ENCODE data around the gene FUCA1. TPM values are rescaled to one million over a fixed set of nuclear protein-coding genes. Genes with fewer than 3 reads are reported as not detected.

Gene FUCA1
- total RNA-seq, 1 donor from 2014 or later = 11.4 TPM

DNA sequence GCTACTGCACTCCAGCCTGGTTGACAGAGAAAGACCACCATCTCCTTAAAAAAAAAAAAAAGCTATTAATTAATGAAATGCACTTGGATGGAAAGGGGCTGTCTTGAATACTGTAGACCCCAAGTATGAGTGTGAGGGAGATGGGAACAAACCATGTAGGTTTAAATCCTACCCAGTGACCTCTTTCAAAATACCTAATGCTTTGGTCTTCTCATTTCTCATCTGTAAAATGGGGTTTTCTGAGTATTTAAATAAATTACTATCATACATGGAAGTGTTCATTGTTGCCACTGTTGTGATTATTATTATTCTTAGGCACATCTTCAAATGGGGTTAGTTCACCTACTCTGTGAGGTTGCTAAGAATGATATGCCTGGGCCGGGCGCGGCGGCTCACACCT, 17.1 kb upstream of the FUCA1 start:
- intact Hi-C loops (cut with micrococcal nuclease) = no loop called here
- TF ChIP-seq, protein P1, sequence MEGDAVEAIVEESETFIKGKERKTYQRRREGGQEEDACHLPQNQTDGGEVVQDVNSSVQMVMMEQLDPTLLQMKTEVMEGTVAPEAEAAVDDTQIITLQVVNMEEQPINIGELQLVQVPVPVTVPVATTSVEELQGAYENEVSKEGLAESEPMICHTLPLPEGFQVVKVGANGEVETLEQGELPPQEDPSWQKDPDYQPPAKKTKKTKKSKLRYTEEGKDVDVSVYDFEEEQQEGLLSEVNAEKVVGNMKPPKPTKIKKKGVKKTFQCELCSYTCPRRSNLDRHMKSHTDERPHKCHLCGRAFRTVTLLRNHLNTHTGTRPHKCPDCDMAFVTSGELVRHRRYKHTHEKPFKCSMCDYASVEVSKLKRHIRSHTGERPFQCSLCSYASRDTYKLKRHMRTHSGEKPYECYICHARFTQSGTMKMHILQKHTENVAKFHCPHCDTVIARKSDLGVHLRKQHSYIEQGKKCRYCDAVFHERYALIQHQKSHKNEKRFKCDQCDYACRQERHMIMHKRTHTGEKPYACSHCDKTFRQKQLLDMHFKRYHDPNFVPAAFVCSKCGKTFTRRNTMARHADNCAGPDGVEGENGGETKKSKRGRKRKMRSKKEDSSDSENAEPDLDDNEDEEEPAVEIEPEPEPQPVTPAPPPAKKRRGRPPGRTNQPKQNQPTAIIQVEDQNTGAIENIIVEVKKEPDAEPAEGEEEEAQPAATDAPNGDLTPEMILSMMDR (IDR thresholded peaks at IDR 0.05; ENCODE audit: borderline replicate concordance) = no peak

DNA sequence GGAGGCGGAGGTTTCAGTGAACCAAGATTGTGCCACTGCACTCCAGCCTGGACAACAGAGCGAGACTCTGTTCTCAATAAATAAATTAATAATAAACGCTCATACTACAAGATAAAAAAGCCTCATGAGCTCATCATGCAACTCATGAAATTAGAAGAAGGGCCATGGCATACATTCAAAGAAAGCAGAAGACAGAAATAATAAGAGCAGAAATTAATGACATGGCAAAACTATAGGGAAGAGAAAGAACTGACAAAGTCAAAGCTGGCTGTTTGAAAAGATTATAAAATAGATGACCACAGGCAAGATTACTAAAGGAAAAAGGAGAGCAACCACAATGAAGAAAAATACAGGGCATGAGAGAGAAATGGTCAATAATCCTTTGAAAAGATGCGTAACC, 14.7 kb upstream of the FUCA1 start:
- intact Hi-C loops (cut with micrococcal nuclease) = no loop called here
- peaks cover 24% of the 10 kb centered on the region for H3K9me3 ChIP-seq (replicated peaks)
- no peaks in the 10 kb centered on the region for H3K4me1 ChIP-seq
- no peak for DNase-seq
- TF ChIP-seq, protein P1 (IDR thresholded peaks at IDR 0.05; ENCODE audit: borderline replicate concordance) = no peak
- no peaks in the 10 kb centered on the region for H3K36me3 ChIP-seq
- H3K27me3 ChIP-seq (ENCODE audit: low read depth) = no peaks in the 10 kb centered on the region
- H3K4me3 ChIP-seq = no peak overlapping the region
- no peak overlapping the region for H3K27ac ChIP-seq (replicated peaks)

More for the DNA sequence above, 17.1 kb upstream of the FUCA1 start:
- Histone ChIP-seq H3K4me1 (no peaks in the 10 kb centered on the region), H3K36me3 (no peaks in the 10 kb centered on the region), H3K9me3 (replicated peaks) (no peaks in the 10 kb centered on the region), H3K27ac (replicated peaks) (no peak overlapping the region), H3K27me3 (ENCODE audit: low read depth) (no peaks in the 10 kb centered on the region), H3K4me3 (no peak overlapping the region)
- no peak for DNase-seq

DNA sequence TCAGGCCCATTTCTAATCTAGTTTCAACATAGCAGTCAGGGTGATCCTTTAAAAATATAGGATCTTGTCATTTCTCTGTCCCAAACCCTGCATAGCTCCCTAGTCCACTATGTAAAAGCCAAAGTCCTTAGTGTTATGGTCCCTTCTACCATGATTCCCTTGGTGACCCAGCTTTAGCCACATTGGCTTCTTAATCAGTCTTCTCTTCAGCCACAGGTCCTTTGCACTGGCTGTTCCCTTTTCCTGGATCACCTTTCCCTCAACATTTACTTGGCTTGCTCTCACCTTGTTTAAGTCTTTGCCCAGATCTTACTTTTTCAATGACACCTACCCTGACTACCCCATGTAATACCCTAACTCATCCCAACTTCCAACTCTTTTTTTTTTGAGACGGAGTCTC, 11.7 kb upstream of the FUCA1 start:
- no peak overlapping the region for H3K27ac ChIP-seq (replicated peaks)
- H3K27me3 ChIP-seq (ENCODE audit: low read depth) = peaks cover 4% of the 10 kb centered on the region
- H3K4me3 ChIP-seq = no peak overlapping the region
- TF ChIP-seq, protein P1 (IDR thresholded peaks at IDR 0.05; ENCODE audit: borderline replicate concordance) = no peak
- peaks cover 28% of the 10 kb centered on the region for H3K9me3 ChIP-seq (replicated peaks)
- DNase-seq = no peak
- H3K36me3 ChIP-seq = no peaks in the 10 kb centered on the region
- no peaks in the 10 kb centered on the region for H3K4me1 ChIP-seq
- intact Hi-C loops (cut with micrococcal nuclease) = no loop called here

DNA sequence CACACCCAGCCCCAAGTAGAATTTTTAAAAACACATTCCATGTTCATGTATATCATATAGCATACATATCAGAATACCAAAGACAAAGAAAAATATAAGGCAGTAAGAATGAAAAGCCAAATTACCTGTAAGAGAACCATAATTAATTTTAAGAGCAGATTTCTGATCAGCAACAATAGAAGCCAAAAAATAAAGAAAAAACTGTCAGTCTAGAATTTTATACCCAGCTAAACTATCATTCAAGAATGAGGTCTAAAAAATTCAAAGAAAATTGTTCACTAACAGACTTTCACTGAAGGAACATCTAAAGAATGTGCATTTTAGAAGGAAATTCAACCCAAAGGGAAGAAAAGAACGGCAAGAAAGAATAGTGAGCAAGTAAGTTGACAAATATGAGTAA, 10.6 kb upstream of the FUCA1 start:
- H3K4me3 ChIP-seq = no peak overlapping the region
- DNase-seq = no peak
- H3K27me3 ChIP-seq (ENCODE audit: low read depth) = peaks cover 4% of the 10 kb centered on the region
- H3K27ac ChIP-seq (replicated peaks) = no peak overlapping the region
- no peaks in the 10 kb centered on the region for H3K4me1 ChIP-seq
- peaks cover 28% of the 10 kb centered on the region for H3K9me3 ChIP-seq (replicated peaks)
- intact Hi-C loops (cut with micrococcal nuclease) = no loop called here
- TF ChIP-seq, protein P1 (IDR thresholded peaks at IDR 0.05; ENCODE audit: borderline replicate concordance) = no peak
- H3K36me3 ChIP-seq = no peaks in the 10 kb centered on the region

DNA sequence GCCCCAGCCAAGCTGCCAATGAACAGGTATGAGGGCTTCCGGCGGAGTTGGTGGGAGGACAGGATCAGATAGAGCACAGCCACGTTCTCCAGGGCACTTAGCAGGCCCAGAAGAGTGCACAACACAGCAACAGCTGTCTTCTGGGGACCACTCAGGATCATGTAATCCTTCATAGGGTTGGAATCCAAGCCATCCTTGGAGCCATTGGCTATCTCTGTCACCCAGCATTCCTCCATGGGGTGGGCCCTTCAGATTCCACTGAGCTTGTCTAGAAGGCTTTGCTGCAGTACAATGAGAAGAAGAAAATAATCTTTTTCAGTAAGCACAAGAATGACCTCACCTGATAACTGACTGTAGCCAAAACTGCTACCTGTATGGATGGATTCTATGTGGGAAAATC, 7.3 kb upstream of the FUCA1 start:
- Histone ChIP-seq H3K4me1 (no peaks in the 10 kb centered on the region), H3K36me3 (no peaks in the 10 kb centered on the region), H3K9me3 (replicated peaks) (peaks cover 28% of the 10 kb centered on the region), H3K27ac (replicated peaks) (no peak overlapping the region), H3K4me3 (no peak overlapping the region), H3K27me3 (ENCODE audit: low read depth) (peaks cover 4% of the 10 kb centered on the region)
- intact Hi-C loops (cut with micrococcal nuclease) = no loop called here
- TF ChIP-seq, protein P1 (IDR thresholded peaks at IDR 0.05; ENCODE audit: borderline replicate concordance) = no peak
- no peak for DNase-seq

DNA sequence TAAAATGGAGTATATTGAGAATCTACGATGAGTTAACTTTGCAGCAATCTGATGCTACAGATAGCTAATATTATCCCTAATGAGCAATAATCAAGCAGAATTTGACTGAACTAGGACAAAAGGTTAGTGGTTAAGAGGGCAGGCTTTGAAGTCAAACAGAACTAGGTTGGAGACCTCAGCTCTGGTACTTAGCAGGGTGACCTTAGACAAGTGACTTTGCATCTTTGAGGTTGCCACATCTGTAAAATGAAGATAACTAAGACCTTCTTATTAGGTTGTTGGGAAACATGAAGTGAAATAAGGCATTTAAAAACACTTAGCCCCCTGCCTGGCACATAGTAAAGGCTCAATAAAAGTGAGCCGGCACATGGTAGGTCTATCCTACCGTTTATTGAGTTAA, 4.3 kb upstream of the FUCA1 start:
- peaks cover 16% of the 10 kb centered on the region for H3K4me1 ChIP-seq
- peaks cover under 1% of the 10 kb centered on the region for H3K9me3 ChIP-seq (replicated peaks)
- H3K27ac ChIP-seq (replicated peaks) = no peak overlapping the region
- TF ChIP-seq, protein P1 (IDR thresholded peaks at IDR 0.05; ENCODE audit: borderline replicate concordance) = no peak
- no peaks in the 10 kb centered on the region for H3K36me3 ChIP-seq
- DNase-seq = no peak
- H3K27me3 ChIP-seq (ENCODE audit: low read depth) = peaks cover 4% of the 10 kb centered on the region
- intact Hi-C loops (cut with micrococcal nuclease) = no loop called here
- no peak overlapping the region for H3K4me3 ChIP-seq
